Thoracic aorta (tissue), 2 donors: Measurements from ENCODE around the gene LDLRAD3. TPM values are rescaled to one million over a fixed set of nuclear protein-coding genes. Genes with fewer than 3 reads are reported as not detected.
"Not testable (repeated sequence)": the region's sequence is repeated elsewhere in the genome, so short reads cannot be mapped to it uniquely, and the experiment has no call there.

Experiments used
- ATAC-seq: fragments of 150-250 bp; one replicate; pipeline ENCODE4 v1.8.0; 2017; ENCODE audit warnings: low read depth; ENCODE audit not compliant: insufficient number of reproducible peaks, low FRiP score
- DNase-seq: peaks from one replicate; pipeline ENCODE4 v3.0.0-alpha.2; 2020; ENCODE audit warnings: low spot score
- H3K27ac ChIP-seq, 2 donors: fragments of 200-600 bp; sonication (generic); 1 replicate in 1 of 2; 2 replicates in 1 of 2; pipeline ENCODE4 v1.5.1; 2016; ENCODE audit warnings: mild to moderate bottlenecking in 2 of 2, moderate library complexity in 2 of 2
- H3K27me3 ChIP-seq: fragments of 200-600 bp; sonication (generic); replicated peaks from 2 replicates; pipeline ENCODE4 v1.6.0; 2016; ENCODE audit warnings: mild to moderate bottlenecking; ENCODE audit not compliant: insufficient read depth
- H3K36me3 ChIP-seq: fragments of 200-600 bp; sonication (generic); one replicate; pipeline ENCODE4 v1.5.1; 2016
- H3K4me1 ChIP-seq, 2 donors: fragments of 200-600 bp; sonication (generic); 1 replicate in 1 of 2; 2 replicates in 1 of 2; pipeline versions ENCODE4 v1.5.1 to v1.6.0; 2016; ENCODE audit warnings: low read depth in 2 of 2, mild to moderate bottlenecking in 1 of 2; ENCODE audit not compliant: control insufficient read depth in 1 of 2
- H3K4me3 ChIP-seq: fragments of 200-600 bp; sonication (generic); 2 replicates; pipeline ENCODE4 v1.5.1; 2016; ENCODE audit warnings: mild to moderate bottlenecking
- H3K9me3 ChIP-seq: fragments of 200-600 bp; sonication (generic); 2 replicates; pipeline ENCODE4 v1.5.1; 2016
- total RNA-seq, 2 donors: library from RNA; depleted of rRNA; stranded (reverse); fragments of >200 nt; gene quantifications; one replicate each; pipeline versions ENCODE4 v1.1.0 to v1.2.3, GENCODE V29; 2016
- TF ChIP-seq, protein P1 (sequence below): fragments of 200-600 bp; sonication (generic); IDR thresholded peaks from one replicate; pipeline ENCODE4 v1.5.1; 2019; ENCODE audit warnings: antibody characterized with exemption

LDLRAD3 gene
- total RNA-seq, 2 donors from 2014 or later = 6.1 to 17.2 TPM

DNA sequence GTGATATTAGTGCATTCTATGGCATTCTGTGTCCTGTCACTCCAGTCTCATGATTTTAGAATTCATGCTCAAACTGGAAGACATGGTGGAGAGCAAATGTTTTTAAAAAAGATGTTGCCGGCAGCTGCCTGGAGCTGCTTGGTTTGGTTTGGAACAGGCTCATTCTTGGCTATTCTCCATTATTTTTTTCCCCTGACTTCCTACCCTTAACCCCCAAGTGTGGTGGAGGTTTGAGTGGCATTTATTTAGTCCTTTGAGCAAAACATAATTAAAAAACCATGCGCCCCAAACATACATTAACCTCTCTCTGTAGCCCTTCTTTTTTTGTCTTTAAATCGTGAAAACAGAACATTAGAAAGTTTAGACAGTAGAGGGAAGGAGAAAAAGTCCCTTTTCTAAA, 94.7 kb downstream of the LDLRAD3 start:
- TF ChIP-seq, protein P1, sequence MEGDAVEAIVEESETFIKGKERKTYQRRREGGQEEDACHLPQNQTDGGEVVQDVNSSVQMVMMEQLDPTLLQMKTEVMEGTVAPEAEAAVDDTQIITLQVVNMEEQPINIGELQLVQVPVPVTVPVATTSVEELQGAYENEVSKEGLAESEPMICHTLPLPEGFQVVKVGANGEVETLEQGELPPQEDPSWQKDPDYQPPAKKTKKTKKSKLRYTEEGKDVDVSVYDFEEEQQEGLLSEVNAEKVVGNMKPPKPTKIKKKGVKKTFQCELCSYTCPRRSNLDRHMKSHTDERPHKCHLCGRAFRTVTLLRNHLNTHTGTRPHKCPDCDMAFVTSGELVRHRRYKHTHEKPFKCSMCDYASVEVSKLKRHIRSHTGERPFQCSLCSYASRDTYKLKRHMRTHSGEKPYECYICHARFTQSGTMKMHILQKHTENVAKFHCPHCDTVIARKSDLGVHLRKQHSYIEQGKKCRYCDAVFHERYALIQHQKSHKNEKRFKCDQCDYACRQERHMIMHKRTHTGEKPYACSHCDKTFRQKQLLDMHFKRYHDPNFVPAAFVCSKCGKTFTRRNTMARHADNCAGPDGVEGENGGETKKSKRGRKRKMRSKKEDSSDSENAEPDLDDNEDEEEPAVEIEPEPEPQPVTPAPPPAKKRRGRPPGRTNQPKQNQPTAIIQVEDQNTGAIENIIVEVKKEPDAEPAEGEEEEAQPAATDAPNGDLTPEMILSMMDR = no peak
- DNase-seq (no peak), ATAC-seq (no peak)
- no peaks in the 10 kb centered on the region for H3K27me3 ChIP-seq
- H3K27ac ChIP-seq = no peak overlapping the region
- H3K4me1 ChIP-seq = peaks cover 8 to 19% of the 10 kb centered on the region in 2 donors
- H3K36me3 ChIP-seq = no peaks in the 10 kb centered on the region
- no peak overlapping the region for H3K4me3 ChIP-seq
- H3K9me3 ChIP-seq = no peaks in the 10 kb centered on the region

DNA sequence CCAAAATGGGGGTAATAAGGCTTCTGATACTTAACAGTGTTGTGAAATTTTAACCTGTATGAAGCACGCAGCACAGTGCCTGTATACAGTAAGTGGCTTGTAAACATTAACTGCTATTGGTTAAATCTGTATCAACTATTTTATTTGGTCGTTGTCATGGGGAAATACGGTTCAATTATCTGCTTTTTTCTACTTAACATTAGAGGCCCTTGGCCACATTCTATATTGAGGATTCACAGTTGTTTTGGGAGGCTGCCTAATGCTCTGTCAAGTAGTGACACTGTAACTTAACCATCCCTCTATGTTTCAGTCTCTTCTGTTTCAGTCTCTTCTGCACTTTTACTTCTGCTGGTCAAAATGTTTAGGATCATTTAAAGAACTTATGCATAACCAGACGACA, 95.6 kb downstream of the LDLRAD3 start:
- no peak for DNase-seq
- Histone ChIP-seq H3K4me1 (peaks cover 8 to 19% of the 10 kb centered on the region in 2 donors), H3K4me3 (no peak overlapping the region), H3K27ac (no peak overlapping the region), H3K36me3 (no peaks in the 10 kb centered on the region), H3K9me3 (no peaks in the 10 kb centered on the region), H3K27me3 (no peaks in the 10 kb centered on the region)
- ATAC-seq = no peak
- TF ChIP-seq, protein P1 = no peak

DNA sequence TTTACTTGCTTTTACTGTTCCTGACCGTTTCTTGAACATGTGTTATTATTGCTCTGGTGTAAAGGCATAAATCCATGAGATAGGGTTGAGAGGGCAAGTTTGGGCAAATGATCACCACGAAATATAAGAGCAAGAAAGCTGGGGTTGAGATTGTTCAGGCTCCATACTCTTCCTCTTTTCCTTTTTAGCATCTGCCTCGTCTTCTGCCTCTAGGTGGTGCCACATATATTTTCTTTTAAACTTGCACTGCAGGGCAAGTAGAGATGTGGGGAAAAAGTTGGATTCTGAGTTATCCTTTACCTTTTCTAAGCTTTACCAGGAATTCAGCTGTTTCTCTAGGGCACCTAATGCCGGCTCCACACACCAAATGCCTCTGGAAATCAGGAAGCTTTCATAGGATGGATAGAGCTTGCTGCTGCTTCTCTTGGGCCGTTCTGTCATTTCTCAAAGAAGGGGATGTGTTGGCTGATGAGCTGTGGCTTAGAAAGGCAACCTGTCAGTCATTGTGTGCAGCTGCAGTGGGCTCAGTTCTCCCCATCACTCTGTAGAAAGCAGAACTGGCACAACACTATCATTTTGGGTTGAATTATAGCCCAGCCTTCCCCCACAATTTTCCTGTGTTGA, 98.2 kb downstream of the LDLRAD3 start:
- H3K36me3 ChIP-seq = no peaks in the 10 kb centered on the region
- ATAC-seq (no peak), DNase-seq (no peak)
- no peaks in the 10 kb centered on the region for H3K27me3 ChIP-seq
- no peaks in the 10 kb centered on the region for H3K9me3 ChIP-seq
- H3K27ac ChIP-seq = no peak overlapping the region
- peaks cover 5 to 14% of the 10 kb centered on the region in 2 donors for H3K4me1 ChIP-seq
- TF ChIP-seq, protein P1 = peak; percentile 12
- no peak overlapping the region for H3K4me3 ChIP-seq

DNA sequence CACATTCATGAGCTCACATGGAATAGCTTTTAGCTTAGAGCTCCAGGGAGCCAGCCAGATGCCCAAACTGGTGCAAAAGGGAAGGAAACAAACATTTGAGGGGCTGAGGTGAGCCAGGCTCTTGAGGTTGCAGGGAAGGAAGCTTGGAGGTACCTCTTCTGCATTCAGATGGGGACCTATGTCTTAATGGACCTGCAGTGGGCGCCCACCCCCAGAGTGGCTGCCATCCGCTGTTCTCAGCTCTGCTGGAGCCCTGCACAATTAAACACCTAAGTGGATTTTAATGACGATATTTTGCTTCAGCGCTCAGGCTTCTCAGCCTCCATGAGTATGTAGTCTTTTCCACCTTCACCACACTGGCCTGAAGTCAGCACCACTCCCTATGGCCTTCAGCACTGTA, 100.8 kb downstream of the LDLRAD3 start:
- Histone ChIP-seq H3K4me1 (no peaks in the 10 kb centered on the region), H3K9me3 (no peaks in the 10 kb centered on the region), H3K36me3 (no peaks in the 10 kb centered on the region), H3K27ac (no peak overlapping the region), H3K27me3 (no peaks in the 10 kb centered on the region), H3K4me3 (no peak overlapping the region)
- DNase-seq (no peak), ATAC-seq (no peak)
- TF ChIP-seq, protein P1 = no peak

DNA sequence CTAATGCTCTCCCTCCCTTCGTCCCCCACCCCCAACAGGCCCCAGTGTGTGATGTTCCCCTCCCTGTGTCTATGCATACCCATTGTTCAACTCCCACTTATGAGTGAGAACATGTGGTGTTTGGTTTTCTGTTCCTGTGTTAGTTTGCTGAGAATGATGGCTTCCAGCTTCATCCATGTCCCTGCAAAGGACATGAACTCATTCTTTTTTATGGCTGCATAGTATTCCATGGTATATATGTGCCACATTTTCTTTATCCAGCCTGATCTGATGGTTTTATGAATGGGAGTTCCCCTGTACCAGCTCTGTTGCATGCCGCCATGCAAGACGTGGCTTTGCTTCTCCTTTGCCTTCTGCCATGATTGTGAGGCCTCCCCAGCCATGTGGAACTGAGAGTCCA, 102.1 kb downstream of the LDLRAD3 start:
- not testable (repeated sequence) for H3K27ac ChIP-seq, H3K27me3 ChIP-seq, DNase-seq, ATAC-seq, H3K36me3 ChIP-seq, H3K4me3 ChIP-seq, H3K9me3 ChIP-seq, H3K4me1 ChIP-seq

GRCh38 chr11:36046932-36047331, 103.1 kb downstream of the LDLRAD3 start:
- H3K9me3 ChIP-seq = no peaks in the 10 kb centered on the region
- TF ChIP-seq, protein P1 = no peak
- no peak for ATAC-seq

More at GRCh38 chr11:36046932-36047331, 103.1 kb downstream of the LDLRAD3 start:
- Histone ChIP-seq H3K27ac (no peak overlapping the region), H3K4me1 (no peaks in the 10 kb centered on the region), H3K36me3 (no peaks in the 10 kb centered on the region), H3K27me3 (no peaks in the 10 kb centered on the region), H3K4me3 (no peak overlapping the region)
- DNase-seq = no peak
